Measurements from ENCODE around the gene OR6N2.

The OR6N2 gene

GRCh38 chr1:158752155-158752712 lies 28.8 kb downstream of the OR6N2 start:
- DNase-seq: no peak

DNA sequence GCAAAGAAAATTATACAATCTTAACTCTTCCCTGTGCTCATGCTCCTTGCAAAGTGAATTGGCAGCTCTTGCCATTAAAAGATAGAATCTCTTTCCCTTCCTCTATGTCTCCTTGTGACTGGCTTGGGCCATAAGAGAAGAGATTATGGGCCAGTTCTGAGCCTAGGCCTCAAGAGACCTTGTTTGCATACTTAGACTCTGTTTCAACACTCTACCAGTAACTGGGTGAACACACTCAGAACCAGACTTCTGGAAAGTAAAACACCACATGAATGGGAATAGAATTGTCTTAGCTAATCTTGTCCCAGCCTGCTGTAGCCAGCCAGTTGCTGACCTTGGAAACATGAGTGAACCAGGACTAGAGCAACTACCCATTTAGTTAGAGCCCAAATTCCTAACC lies 45.2 kb downstream of the OR6N2 start:
- DNase-seq: no peak

DNA sequence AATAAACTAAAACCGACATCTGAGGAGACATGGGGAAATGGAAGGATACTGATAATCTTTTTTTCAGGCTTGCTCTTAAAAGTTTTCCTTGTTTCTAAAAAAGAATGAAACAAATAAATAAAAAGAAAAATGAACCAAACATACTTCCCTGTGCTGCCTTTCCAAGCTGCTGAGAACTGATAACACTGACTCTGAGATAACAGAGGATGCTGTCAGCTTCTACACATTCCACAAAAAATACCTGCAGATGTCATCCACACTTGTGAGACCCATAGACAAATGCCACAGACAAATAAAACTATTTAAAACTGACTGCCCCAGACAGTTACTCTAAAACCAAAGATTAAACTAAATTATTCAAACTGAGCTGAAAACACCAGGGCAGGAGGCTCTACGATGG lies 48.5 kb downstream of the OR6N2 start:
- DNase-seq: no peak

GRCh38 chr1:158731707-158732106 lies 49.3 kb downstream of the OR6N2 start:
- no peak for DNase-seq

GRCh38 chr1:158730453-158730852 lies 50.6 kb downstream of the OR6N2 start:
- DNase-seq: no peak

DNA sequence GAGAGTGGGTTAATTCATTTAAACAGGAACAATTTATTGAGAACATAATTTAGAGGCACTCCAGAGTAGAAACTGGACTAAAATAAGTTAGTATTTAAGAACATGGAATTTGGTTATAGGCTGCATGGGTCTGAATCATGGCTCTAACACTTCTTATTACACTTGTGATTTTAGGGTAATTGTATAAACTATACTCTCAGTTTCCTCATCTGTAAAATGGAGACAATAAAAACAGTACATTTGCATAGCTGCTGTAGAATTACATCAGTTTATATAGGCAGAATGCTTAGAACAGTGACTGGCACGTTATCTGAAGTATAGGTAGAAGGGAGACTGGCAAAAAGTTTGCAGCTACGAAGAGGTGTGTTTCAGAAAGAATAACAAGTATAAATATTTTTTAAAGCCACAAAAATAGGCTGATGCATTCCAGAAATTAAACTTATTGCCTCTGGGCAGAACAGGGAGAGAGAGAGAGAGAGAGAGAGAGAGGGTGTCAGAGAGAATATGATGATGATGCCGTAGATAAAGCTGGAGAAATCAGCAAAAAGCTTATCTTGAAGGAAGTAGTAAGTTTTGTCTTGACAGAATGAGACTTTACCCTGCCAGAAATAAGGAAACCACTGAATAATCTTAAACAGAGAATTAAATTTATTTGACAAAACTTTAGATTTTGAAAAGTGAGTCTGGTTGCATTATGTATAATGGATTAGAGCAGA lies 52.3 kb downstream of the OR6N2 start:
- DNase-seq: no peak

- no peak for DNase-seq
Measured at GRCh38 chr1:158724442-158724841, 56.6 kb downstream of the OR6N2 start.

Data from NCI-H1930 (cell line).